ENCODE results near the gene PLCH1. TPM values are rescaled to one million over a fixed set of nuclear protein-coding genes. Genes with fewer than 3 reads are reported as not detected.

The PLCH1 gene
- total RNA-seq, 1 donor from 2014 or later: 10.9 TPM

DNA sequence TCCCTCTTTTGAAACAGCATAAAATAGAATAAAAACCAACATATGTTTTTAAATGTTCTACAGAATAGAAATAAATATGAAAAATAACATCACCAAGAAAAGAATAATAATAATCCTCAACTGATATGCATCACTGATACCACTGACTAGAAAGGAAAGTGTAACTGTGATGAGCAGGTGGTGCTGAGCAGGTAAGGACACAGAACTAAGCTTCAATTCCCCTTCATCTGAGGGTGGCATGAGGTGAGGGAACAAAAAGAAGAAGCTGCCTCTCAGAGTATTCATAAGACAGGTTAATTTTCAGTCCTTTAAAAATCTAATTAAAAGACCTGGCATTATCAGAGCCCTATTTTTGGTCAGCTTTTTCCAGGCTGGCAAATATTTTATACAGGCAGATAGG is 216.3 kb downstream of the PLCH1 start:
- no peak for DNase-seq

DNA sequence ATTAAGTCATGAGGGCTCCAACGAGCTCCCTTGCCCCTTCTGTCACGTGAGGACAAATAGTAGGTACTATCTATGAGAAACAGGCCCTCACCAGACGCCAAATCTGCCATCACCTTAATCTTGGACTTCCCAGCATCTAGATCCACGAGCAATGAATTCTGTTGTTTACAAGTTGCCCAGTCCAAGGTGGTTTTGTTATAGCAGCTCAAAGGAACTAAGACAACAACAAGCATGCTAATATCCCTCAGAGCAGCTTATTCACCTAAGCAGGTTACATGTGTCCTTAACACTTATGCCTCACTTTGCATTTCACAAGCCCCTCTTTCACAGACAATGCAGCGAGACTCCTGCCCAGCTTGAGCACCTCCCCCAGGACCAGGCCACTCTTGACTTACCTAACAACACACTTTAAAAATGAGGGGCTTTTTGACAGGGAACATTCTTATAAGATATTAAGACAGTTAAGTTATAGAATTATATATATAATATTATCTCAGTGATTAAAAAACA is 219.5 kb downstream of the PLCH1 start:
- DNase-seq: no peak

DNA sequence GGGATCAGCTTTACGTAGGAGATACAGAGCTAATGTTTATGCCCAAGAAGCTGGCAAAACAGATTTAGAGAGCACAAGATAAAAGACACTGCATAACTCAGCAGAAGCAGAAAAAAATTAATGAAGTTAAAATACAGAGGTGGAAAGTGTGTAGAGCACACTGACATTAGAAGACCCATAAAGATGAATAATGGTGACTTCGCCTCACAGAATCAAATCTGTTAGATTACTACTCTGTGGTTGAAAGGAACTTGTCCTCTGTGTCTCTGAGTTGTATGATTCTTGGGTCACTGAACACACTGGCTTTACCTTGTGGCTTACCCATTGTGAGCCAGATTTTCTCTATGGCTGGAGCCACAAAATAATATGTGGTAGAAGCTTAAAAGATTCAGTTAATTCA is 224.4 kb downstream of the PLCH1 start:
- DNase-seq: no peak

DNA sequence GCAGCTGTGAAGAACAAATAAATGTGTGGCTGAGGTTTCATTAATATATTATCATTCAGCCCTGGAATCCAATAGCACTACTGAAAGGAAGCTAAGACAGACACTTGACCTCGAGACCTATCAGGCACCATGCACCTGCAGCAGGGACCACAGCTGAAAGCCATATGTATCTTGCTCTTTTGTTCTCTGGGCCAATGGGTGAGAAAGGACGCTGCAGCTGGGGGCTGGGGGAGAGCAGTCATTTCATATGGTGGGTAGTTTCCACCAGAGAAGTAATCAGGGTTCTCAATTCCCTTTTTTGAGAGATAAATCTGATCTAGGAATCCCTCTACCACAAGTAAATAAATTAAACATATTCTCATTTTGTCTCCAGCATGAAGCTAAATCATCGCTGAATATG is 225.8 kb downstream of the PLCH1 start:
- DNase-seq: no peak

DNA sequence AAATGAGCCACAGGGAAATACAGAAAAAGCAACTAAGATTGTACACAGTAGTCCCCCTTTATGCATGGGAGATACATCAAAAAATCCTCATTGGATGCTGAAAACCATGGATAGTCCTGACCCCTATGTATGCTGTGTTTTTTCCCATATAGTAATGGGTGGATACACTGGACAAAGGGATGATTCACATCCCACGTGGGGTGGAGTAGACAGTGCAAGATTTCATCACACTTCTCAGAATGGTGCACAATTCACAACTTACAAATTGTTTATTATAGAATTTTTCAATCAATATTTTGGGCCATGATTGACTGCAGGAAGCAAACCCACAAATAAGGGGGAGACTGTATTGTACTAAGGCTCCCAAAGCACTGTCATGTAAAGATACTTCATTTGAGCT is 227.0 kb downstream of the PLCH1 start:
- DNase-seq: no peak

DNA sequence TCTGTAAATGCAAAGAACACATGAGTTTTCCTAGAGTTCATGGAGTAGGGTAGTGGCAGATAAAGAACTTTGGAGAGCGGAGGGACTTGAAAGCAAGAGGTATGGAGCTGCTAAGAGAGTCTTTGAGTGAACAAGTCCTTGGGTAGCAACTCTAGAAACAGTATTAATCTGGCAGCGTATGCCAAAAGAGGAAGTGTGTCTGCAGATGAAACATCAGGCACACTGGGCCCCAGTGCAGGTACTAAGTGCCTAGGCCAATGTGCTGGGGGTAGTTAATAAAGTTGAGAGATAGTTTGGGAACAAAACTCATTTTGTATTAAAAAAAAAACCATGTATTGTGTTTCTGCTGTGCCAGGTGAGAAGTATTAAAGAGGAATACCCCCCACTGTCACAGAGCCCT is 228.4 kb downstream of the PLCH1 start:
- no peak for DNase-seq

DNA sequence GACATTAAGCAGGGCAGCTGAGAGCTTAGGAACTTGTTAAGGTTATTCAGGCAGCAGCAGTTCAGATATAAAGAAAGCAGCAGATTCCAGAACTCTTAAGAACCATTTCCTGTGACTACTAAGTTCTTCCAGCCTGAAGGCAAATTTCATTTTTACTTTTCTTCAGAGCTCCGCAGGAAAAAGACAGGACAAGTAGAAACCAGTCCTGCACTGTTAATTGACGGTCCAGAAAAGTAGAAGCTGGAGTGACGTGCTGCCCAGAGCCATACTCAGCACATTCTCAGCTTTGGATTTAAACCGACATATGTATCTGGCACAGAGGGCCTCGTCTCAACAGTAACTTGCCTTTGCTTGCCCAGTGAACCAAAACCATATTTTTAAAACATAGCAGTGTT is 232.0 kb downstream of the PLCH1 start:
- DNase-seq: no peak

DNA sequence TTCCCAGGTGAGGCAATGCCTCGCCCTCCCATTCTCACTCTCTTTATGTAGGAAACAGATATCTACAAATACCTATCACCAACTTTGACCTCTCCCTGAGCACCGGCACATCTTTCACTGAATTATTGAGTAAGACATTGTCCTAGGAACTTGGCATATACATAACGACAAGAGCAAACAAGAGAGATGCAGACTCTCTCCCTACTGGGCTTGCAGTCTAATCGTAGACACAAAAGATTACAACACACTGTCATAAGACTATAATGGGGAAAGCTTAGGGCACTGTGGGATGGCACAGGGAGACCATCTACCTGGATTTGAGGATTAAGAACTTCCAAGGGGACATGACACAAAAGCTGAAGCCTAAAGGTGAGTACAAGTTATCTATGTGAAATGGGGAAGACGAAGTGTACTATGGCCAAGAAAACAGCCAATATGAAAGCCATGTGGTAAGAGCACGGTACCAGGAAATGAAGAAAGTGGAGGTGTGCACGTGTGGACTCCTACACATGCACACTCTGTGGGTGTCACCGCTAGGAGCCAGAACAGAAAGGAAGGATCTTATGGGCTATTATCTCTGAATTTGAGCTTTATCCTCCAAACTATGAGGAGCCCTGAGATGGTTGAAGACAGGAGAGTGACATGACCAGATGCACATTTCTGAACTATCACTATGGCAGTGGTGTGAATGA is 232.6 kb downstream of the PLCH1 start:
- no peak for DNase-seq

DNA sequence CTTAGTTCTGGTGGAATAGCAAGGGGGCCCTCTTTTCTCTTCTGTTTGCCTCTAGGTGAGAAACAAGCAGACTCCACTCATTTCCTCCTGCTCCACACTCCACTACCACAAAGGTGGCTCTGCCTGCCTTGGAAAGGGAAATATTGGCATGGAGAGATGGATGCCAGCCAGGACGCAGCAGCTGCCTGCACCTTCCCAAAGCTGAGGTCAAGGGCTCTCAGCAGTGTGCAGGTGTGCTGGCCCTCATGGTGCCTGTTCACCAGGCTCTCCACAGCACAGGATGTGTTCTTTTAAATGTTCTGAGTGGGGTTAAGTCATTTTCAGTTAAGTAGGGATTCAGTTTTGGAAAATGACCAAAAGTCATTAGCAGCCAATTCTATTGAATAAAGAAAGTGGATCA is 240.2 kb downstream of the PLCH1 start:
- DNase-seq: no peak

DNA sequence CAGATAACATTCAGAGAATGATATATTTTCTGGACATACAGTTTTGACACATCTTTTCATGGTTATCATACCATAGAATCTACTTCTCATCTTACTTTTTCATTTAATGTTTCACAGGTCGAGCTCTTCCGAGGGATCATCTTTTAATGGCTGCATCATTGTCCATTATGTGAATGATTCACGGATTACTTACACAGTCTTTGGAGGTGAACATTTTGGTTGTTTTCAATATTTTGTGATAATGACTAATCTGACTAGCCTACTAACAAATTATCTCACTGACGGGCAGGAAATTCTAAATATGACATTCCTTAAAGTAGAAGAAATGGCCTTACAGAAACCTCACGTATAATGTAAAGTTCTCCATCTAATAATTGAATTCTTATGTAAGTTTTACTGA is 242.2 kb downstream of the PLCH1 start:
- DNase-seq: no peak

DNA sequence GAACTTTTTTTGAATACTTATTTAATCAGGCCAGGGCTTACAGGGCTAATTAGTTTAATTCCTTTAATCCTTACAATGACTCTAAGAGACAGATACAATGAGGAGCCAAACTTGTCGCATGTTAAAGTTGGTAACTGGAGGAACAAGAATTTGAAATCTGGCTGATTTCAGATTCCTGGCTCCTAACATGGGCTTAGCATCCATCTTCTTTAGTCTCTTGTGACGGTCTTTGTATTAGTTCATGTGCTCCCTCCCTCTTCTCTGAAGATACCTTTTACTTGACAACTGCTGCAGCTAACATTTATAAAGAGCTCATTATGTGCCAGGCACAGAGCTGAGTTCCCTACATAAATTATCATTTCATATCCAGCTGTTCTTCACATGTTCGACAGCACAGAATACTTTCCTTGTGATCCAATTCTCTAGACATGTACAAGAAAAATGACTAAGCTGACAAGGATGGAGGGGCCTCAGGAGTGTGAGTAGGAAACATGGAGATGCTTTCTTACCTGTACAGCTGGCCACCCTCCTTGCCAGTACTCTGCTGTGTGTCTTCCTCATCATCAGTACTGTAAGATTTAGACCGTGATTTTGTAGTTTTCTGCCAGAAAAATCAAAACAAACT is 244.6 kb downstream of the PLCH1 start:
- DNase-seq: no peak

DNA sequence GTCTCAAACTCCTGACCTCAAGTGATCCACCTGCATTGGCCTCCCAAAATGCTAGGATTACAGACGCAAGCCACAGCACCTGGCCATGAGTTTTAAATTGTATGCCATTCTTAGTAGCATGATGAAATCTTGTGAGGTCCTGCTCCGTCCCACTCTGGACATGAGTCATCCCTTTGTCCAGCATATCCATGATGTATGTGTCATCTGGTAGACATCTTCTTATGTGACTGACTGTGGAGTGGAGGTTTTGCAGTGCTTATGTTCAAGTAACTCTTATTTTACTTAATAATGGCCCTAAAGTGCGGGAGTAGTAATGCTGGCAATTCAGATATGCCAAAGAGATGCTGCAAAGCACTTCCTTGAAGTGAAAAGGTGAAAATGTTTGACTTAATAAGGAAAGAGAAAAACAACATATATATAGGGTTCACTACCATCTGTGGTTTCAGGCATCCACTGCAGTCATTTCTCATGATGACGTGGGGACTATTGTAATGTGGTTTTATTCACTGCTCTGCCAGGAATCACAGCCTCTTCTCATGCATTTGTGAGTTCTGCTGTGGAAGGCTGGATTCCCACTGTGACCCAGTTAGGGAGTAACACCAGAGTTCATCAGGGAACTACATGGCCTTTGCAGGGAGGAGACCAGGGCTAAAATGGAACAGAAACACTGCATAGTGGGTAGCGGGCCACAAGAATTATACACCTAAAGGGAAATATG is 246.8 kb downstream of the PLCH1 start:
- no peak for DNase-seq

DNA sequence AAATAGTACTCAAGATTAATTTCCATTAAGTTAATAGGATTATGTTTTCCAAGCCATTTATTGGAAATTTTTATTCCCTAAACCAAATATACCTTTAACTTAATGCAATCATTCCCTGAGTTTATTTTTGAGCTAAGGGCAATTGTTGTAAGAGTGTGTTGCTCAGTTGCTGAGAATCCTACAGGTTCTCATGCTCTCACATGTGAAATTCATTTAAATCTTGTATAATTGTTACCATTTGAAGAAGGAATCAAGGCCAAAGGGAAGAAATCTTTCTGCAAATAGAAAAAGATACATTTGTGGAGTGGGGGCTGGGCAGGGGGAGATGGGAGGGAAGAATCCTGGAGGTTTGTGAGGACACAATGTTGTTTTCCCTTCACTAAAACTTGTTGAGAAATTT is 248.7 kb downstream of the PLCH1 start:
- DNase-seq: no peak

DNA sequence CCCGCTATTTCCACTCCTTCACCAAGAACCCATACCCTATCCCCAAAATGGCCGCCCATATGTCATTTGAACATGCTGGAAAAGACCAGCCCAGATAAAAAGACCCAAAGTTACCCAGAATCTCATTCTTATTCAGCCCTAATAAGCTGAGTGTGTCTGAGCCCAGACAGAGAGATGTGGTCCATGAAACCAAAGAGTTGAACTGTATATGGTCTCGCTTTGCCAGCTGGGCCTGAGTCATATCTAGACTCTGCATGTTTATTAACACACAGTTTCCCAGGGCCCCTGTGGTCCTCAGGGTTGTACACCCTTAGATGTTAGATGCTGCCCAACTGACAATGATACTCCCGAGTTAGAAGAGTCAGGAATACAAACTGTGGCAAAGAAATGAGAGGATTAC is 249.5 kb downstream of the PLCH1 start:
- DNase-seq: no peak

DNA sequence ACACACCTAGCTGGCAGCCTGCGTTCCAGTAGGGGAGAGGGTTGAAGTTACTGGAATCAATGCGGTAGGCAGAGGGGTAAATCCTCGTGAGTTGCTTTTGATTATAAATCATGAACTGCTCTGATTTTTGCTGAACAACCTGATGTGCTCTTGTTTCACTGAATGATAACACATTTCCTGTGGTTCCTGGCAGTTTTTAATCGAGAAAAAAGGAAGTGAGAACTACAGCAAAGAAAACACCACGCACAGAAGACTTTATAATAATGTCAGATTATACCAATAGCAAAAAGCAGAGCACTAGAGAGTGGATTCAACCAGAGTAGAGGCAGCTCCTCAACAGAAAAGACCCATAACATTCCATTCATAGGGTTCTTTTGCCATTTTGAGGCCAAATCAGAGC is 250.5 kb downstream of the PLCH1 start:
- no peak for DNase-seq

DNA sequence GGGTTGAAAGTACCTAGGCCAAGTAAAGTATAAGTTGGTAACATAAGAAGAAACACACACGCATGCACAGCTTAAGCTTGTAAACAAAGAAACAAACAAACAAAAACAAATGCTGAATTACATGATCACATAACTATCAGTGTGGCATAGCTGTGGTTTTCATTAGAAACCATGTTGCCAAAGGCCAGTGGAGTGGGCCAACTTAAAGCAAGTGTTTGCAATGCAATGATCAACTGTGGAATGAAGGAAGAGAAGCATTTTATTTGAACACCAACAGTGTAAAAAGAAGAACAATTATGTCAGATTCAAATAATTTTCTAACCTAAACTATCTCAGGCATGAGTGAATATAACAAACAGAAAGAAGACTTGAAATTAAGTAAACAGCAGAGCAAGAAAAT is 252.0 kb downstream of the PLCH1 start:
- no peak for DNase-seq

DNA sequence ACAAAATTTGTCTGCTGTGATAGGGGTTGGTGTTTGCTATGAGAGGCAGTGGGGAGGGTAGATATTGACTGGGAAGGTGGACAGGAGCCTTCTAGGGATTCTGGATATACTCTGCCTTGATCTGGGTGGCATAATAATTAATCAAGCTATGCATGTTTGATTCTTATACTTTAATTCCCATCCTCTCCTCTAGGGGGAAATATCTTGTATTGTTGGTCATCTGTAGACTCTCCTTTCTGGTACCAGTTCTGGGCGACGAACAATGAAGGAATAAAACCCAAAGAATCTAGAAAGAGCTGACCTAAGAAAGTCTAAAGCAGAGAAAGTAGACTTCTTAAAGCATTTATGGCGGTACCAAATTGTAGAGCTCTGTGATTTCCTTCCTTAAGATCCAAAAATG is 253.2 kb downstream of the PLCH1 start:
- no peak for DNase-seq

DNA sequence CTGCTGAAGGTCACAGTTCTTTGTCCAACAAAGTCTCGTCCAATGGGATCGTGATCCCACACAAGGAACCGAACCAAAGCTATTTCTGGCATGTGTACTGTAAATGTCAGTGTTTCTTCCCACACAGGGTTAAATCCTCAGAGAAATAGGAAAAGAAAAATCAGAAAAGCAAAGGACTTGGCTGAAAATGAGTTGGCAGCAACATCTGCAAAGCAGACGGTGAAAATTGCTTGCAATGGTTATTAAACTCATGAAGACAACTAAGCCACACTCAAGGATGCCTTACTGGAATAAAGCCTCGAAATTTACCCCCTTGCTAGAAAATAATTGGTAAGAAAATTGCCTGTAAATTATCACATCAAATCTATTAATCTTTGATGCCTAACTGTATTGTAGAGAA is 256.2 kb downstream of the PLCH1 start:
- no peak for DNase-seq

DNA sequence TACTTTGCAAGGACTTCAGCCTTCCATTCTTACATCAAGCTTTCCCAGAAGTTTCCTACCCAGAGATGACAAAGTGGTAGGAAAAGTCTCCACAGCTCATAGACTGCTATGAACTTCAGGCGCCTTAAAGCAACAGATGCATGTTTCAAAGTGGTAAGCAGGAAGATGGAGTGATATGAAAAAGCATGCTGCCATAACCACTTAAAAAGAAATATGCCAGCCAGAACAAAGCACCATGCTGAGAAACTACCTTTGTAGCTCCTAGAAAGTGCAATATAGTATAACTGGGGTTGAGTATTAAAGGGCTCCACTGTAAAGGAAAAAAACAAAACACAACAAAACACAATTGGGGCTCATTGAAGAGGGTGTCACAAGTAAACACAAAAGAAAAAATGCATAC is 259.0 kb downstream of the PLCH1 start:
- DNase-seq: no peak

DNA sequence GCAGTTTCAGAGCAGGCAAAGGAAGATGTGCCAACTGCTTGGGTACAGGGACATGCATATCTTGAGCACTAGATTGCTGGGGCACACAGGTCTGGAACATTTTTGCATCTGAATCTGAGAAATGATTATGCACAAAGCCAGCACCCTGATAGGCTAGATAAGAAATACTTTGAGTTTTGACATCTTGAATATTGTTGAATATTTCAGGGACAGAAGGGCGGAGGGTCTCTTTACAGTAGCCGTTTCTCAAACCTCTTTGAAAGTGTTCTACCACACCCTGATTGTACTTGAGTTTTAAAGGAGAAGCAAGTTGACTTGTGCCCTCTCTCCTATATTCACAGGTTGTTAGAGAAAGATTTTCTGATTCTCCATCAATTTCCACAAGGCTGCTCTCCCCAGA is 263.3 kb downstream of the PLCH1 start:
- DNase-seq: no peak

DNA sequence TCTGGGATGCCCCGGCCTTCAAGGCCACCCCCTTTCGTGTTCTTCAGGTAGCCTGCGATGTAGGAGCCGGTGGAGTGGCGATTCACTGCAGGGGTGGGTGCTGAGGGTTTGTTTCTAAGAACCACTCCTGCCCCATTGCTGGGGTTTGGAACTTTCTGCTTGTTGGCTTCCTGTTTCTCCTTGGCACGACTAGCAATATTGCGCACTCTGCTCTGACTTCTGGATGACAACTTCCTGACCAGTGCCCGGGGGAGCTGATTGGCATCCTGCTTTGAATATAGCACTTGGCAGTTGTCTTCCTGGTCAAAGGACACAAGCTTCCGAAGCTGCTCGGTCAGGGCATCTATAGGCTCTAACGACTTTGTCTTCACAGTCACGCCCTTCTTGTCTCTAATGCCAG is 263.8 kb downstream of the PLCH1 start:
- no peak for DNase-seq

DNA sequence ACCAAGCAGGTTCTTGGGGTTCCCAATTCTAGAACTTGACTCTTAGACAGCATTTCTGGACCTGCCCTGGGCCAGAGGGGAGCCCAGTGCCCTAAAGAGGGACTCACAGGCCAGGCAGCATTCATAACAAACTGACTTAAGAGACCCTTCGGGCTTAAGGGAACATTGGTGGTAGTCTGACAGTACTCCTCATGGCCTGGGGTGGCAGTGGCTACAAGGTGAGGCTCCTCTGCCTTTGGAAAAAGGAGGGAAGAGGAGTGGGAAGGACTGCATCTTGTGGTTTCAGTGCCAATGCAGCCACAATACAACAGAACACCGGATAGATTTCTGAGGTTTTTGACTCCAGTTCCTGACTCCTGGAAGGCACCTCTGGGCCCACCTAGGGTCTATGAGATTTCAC is 279.2 kb downstream of the PLCH1 start:
- no peak for DNase-seq

DNA sequence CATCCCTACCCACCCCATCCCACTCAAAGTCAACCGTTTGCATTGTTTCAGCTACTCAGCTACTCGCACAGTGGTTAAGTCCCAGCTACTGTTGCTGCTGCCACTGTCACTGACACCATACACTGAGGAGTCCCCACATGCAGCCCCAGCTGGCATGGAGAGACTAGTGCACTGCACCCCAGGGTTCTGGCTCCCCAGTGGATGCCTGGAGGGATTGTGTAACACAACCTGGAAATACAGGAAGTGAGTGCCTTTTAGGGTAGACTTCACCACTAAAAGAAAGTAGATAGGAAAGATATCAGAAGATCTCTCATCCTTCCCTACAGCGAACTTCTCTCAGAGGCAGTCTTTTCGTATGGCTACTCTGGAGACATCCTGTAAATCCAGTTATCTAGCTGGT is 282.2 kb downstream of the PLCH1 start:
- DNase-seq: no peak

DNA sequence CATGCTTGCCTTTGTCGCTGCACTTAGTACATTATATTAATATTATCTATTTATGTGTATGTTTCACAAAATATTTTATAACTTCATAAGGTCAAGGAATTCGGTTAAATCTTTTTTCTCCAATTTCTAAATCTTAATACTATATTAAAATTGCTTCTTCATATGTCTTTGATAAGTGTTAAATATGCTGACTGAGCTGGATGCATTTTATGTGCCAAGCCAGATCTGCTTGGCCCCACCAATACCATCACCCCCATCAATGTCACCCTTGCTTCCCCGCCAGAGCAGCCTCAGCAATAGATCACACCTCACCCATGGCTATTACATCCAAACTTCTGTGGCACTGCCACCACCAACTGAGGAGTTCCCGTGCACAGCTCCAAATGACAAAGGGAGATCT is 287.3 kb downstream of the PLCH1 start:
- DNase-seq: no peak
